OCI-LY1 (cell line): ENCODE measurements around the gene BOC.

Source experiments
- H2AFZ ChIP-seq: fragments of 200-600 bp; sonication (generic), shearing (Covaris generic); 2 replicates; pipeline ENCODE4 v1.6.0; 2014; ENCODE audit warnings: antibody characterized with exemption, mild to moderate bottlenecking, low read length
- H3F3A ChIP-seq: fragments of 200-600 bp; sonication (generic), shearing (Covaris generic); 2 replicates; pipeline ENCODE4 v1.6.0; 2014; ENCODE audit warnings: mild to moderate bottlenecking, antibody characterized with exemption, low read length, moderate library complexity; ENCODE audit not compliant: insufficient read depth
- H3K27ac ChIP-seq: fragments of 200-600 bp; sonication (generic); 2 replicates; pipeline ENCODE4 v1.5.1; 2014; ENCODE audit warnings: low read length, mixed run types, mild to moderate bottlenecking, low read depth; ENCODE audit not compliant: poor library complexity, severe bottlenecking
- H3K27me3 ChIP-seq: fragments of 200-600 bp; sonication (generic); 2 replicates; pipeline ENCODE4 v1.6.0; 2014; ENCODE audit warnings: antibody characterized with exemption, mild to moderate bottlenecking, low read length, moderate library complexity; ENCODE audit not compliant: insufficient read depth
- H3K36me3 ChIP-seq: fragments of 200-600 bp; sonication (generic); 2 replicates; pipeline ENCODE4 v1.6.1; 2014; ENCODE audit warnings: mild to moderate bottlenecking, antibody characterized with exemption, low read length, moderate library complexity, mixed read lengths; ENCODE audit not compliant: insufficient read depth
- H3K4me1 ChIP-seq: fragments of 200-600 bp; sonication (generic); 2 replicates; pipeline ENCODE4 v1.5.1; 2014; ENCODE audit warnings: mild to moderate bottlenecking, low read length, moderate library complexity; ENCODE audit not compliant: insufficient read depth, severe bottlenecking
- H3K4me2 ChIP-seq: fragments of 200-600 bp; sonication (generic), shearing (Covaris generic); 2 replicates; pipeline ENCODE4 v1.6.1; 2014; ENCODE audit warnings: low read length
- H3K4me3 ChIP-seq: fragments of 200-600 bp; sonication (generic); 2 replicates; pipeline ENCODE4 v1.5.1; 2014; ENCODE audit warnings: low read length, low read depth, mild to moderate bottlenecking, mixed read lengths; ENCODE audit not compliant: poor library complexity, severe bottlenecking
- H3K79me2 ChIP-seq: fragments of 200-600 bp; shearing (Covaris generic); 2 replicates; pipeline ENCODE4 v1.6.1; 2016; ENCODE audit warnings: mixed run types, low read length, mixed read lengths; ENCODE audit not compliant: insufficient read depth
- H3K9ac ChIP-seq: fragments of 200-600 bp; sonication (generic), shearing (Covaris generic); 2 replicates; pipeline ENCODE4 v1.6.1; 2014; ENCODE audit warnings: mild to moderate bottlenecking, low read length, mixed read lengths
- H3K9me2 ChIP-seq: fragments of 200-600 bp; sonication (generic), shearing (Covaris generic); 2 replicates; pipeline ENCODE4 v1.6.1; 2014; ENCODE audit warnings: low read depth, mild to moderate bottlenecking, low read length, mixed read lengths
- H3K9me3 ChIP-seq: fragments of 200-600 bp; shearing (Covaris generic); 2 replicates; pipeline ENCODE4 v1.6.1; 2014; ENCODE audit warnings: low read length, mixed read lengths
- H4K20me1 ChIP-seq: fragments of 200-600 bp; sonication (generic), shearing (Covaris generic); 2 replicates; pipeline ENCODE4 v1.6.0; 2016; ENCODE audit warnings: mild to moderate bottlenecking, low read length; ENCODE audit not compliant: insufficient read depth
- EZH2 ChIP-seq: fragments of 200-600 bp; sonication (generic), shearing (Covaris generic); IDR thresholded peaks from 2 replicates; pipeline ENCODE4 v1.8.0; 2017; ENCODE audit warnings: borderline replicate concordance, mixed run types, mild to moderate bottlenecking, antibody characterized with exemption, low read length, moderate library complexity, mixed read lengths
- TF ChIP-seq, protein P1 (sequence below): fragments of 200-600 bp; sonication (generic), shearing (Covaris generic); IDR thresholded peaks from 2 replicates; pipeline ENCODE4 v1.5.1; 2017; ENCODE audit warnings: mild to moderate bottlenecking, antibody characterized with exemption, low read length, moderate library complexity, mixed read lengths

BOC gene

DNA sequence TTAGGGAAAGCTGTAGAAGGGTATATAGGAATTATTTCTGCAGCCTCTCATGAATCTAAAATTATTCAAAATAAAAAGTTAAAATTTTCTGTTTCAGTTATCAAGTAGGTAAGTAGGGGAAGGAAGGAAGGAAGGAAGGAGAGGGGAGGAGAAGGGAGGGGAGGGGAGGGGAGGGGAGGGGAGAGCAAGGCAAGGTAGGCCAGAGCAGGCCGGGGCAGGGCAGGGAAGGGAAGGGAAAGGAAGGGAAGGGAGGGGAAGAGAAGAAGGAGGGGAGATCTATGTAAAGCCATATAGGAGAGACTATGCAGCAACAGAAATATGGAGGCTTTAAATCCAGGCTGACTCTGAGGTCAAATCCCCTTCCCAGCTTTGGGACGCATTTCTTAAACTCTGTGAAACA, 38.3 kb upstream of the BOC start:
- Histone ChIP-seq H3K9me2 (no peaks in the 10 kb centered on the region), H3K4me2 (no peak overlapping the region), H3K36me3 (no peaks in the 10 kb centered on the region), H3F3A (no peaks in the 10 kb centered on the region), H4K20me1 (no peaks in the 10 kb centered on the region), H3K27me3 (no peaks in the 10 kb centered on the region), H3K27ac (no peak overlapping the region), H3K4me1 (no peaks in the 10 kb centered on the region), H3K4me3 (no peak overlapping the region), H3K9ac (no peak overlapping the region), H3K9me3 (no peaks in the 10 kb centered on the region), H3K79me2 (no peaks in the 10 kb centered on the region), H2AFZ (no peak overlapping the region)
- TF ChIP-seq EZH2: no peak
- TF ChIP-seq, protein P1, sequence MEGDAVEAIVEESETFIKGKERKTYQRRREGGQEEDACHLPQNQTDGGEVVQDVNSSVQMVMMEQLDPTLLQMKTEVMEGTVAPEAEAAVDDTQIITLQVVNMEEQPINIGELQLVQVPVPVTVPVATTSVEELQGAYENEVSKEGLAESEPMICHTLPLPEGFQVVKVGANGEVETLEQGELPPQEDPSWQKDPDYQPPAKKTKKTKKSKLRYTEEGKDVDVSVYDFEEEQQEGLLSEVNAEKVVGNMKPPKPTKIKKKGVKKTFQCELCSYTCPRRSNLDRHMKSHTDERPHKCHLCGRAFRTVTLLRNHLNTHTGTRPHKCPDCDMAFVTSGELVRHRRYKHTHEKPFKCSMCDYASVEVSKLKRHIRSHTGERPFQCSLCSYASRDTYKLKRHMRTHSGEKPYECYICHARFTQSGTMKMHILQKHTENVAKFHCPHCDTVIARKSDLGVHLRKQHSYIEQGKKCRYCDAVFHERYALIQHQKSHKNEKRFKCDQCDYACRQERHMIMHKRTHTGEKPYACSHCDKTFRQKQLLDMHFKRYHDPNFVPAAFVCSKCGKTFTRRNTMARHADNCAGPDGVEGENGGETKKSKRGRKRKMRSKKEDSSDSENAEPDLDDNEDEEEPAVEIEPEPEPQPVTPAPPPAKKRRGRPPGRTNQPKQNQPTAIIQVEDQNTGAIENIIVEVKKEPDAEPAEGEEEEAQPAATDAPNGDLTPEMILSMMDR: no peak

DNA sequence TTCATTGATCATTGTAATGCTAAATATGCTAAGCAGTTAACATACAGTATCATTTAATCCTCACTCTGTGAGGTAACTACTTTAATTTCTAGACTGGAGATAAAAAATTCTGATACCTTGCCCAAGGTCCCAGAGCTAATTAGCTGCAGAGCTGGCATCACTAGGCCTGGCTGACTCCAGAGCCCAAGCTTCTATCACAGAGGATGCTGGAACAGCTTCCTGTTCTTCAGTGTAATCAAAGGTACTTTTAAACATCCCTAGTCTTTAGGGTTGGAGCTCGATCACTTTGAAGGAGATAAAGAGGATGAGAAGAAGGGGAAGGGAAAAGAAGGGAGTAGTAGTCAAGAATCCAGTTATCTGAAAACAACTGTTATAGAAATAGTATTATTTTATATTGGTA, 37.1 kb upstream of the BOC start:
- no peak overlapping the region for H3K27ac ChIP-seq
- H3K36me3 ChIP-seq: no peaks in the 10 kb centered on the region

DNA sequence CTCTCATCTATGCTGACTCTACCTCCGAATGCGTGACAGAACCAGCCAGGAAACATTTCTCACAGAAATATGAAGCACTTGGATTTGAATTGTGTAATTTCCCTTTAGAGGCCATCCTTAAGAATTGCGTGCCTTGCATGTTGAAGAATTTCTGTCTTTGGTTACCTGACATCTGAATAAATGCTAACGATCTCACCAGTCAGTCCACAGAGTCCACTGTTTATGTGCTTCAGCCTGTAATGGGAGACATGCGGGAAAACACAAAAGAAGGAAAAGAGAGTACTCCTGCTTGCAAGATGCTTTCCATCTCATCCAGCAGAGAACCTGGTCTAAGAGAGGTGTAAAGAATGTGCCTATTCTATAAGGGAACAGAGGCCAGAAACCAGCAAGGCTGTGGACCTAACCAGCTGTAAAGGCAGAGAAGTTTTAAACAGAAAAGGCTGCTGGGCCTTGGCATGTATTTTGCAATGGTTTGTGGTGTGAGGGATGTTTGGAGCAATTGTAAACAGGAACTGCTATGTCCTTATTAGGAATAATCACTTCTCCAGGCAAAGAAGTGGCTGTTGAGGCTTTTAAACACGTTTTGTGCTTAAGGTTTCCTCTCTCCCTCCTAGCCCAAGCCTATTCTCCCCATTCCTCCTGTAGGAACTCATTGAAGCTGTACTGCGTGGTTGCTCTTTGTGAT, 36.4 kb upstream of the BOC start:
- no peak overlapping the region for H3K9ac ChIP-seq
- no peak overlapping the region for H3K27ac ChIP-seq
- no peak overlapping the region for H3K4me2 ChIP-seq
- no peaks in the 10 kb centered on the region for H3K79me2 ChIP-seq
- no peaks in the 10 kb centered on the region for H3K4me1 ChIP-seq
- H3K9me2 ChIP-seq: no peaks in the 10 kb centered on the region
- no peak overlapping the region for H3K4me3 ChIP-seq
- H3K9me3 ChIP-seq: no peaks in the 10 kb centered on the region
- TF ChIP-seq, protein P1: no peak
- no peak for TF ChIP-seq EZH2
- H3K27me3 ChIP-seq: no peaks in the 10 kb centered on the region
- no peaks in the 10 kb centered on the region for H3F3A ChIP-seq
- H2AFZ ChIP-seq: no peak overlapping the region
- no peaks in the 10 kb centered on the region for H4K20me1 ChIP-seq
- no peaks in the 10 kb centered on the region for H3K36me3 ChIP-seq

More for the DNA sequence above, 37.1 kb upstream of the BOC start:
- Histone ChIP-seq H3K9ac (no peak overlapping the region), H3K4me3 (no peak overlapping the region), H3K4me1 (no peaks in the 10 kb centered on the region), H3K9me2 (no peaks in the 10 kb centered on the region), H3K9me3 (no peaks in the 10 kb centered on the region), H4K20me1 (no peaks in the 10 kb centered on the region), H2AFZ (no peak overlapping the region), H3F3A (no peaks in the 10 kb centered on the region), H3K4me2 (no peak overlapping the region), H3K27me3 (no peaks in the 10 kb centered on the region), H3K79me2 (no peaks in the 10 kb centered on the region)
- TF ChIP-seq, protein P1: no peak
- no peak for TF ChIP-seq EZH2
